PC-9 (cell line): Measurements from ENCODE around the gene RAET1L. TPM values are rescaled to one million over a fixed set of nuclear protein-coding genes. Genes with fewer than 3 reads are reported as not detected.
"Not testable (repeated sequence)": the region's sequence is repeated elsewhere in the genome, so short reads cannot be mapped to it uniquely, and the experiment has no call there.

Experiments
- BruUV-seq: library from RNA; stranded (reverse); fragments of 400-500 nt; replicated peaks from 2 replicates; lab custom pipeline; 2021; lab: Mats Ljungman, UMichigan
- CTCF ChIA-PET: fragments of 300-600 bp; sonication (Branson Sonifier 250); formaldehyde crosslinking; loops from one replicate; lab custom pipeline; 2022; ENCODE audit warnings: antibody characterized with exemption; lab: Charles Lee
- POLR2A ChIA-PET: fragments of 300-600 bp; sonication (Branson Sonifier 250); formaldehyde crosslinking; loops from one replicate; lab custom pipeline; 2022; ENCODE audit warnings: antibody characterized with exemption; ENCODE audit not compliant: unreplicated experiment; lab: Charles Lee
- DNase-seq, 2 experiments: peaks; one replicate each; pipeline versions ENCODE4 v3.0.0 to v3.0.0-alpha.2; 2015 to 2022; ENCODE audit warnings: mixed read lengths in 1 of 2
- H2AFZ ChIP-seq: fragments of 200-600 bp; sonication (generic); 2 replicates; pipeline ENCODE4 v1.8.1; 2017; ENCODE audit warnings: antibody characterized with exemption
- H3F3A ChIP-seq: fragments of 200-600 bp; sonication (generic); 2 replicates; pipeline ENCODE4 v1.8.1; 2017; ENCODE audit warnings: antibody characterized with exemption, mild to moderate bottlenecking, low read depth; ENCODE audit not compliant: insufficient read depth
- H3K27ac ChIP-seq: fragments of 200-600 bp; sonication (generic); 2 replicates; pipeline ENCODE4 v1.6.1; 2016; ENCODE audit warnings: mixed run types
- H3K27me3 ChIP-seq: fragments of 200-600 bp; sonication (generic); 2 replicates; pipeline ENCODE4 v1.6.1; 2016; ENCODE audit warnings: low read depth, mixed run types; ENCODE audit not compliant: insufficient read depth
- H3K36me3 ChIP-seq: fragments of 200-600 bp; sonication (generic); 2 replicates; pipeline ENCODE4 v1.6.1; 2016; ENCODE audit warnings: low read depth, mixed run types
- H3K4me1 ChIP-seq: fragments of 200-600 bp; sonication (generic); replicated peaks from 2 replicates; pipeline ENCODE4 v1.6.1; 2016; ENCODE audit warnings: mixed run types; ENCODE audit not compliant: insufficient read depth
- H3K4me2 ChIP-seq: fragments of 200-600 bp; sonication (generic); 2 replicates; pipeline ENCODE4 v1.6.1; 2017; ENCODE audit warnings: mixed run types
- H3K4me3 ChIP-seq: fragments of 200-600 bp; sonication (generic); 2 replicates; pipeline ENCODE4 v1.6.1; 2016; ENCODE audit warnings: mixed run types
- H3K79me2 ChIP-seq: fragments of 200-600 bp; sonication (generic); 2 replicates; pipeline ENCODE4 v1.6.1; 2017; ENCODE audit warnings: low read depth, mixed run types
- H3K9me2 ChIP-seq: fragments of 200-600 bp; sonication (generic); 2 replicates; pipeline ENCODE4 v1.8.1; 2017; ENCODE audit warnings: mild to moderate bottlenecking; ENCODE audit not compliant: insufficient read depth
- H3K9me3 ChIP-seq: fragments of 200-600 bp; sonication (generic); 2 replicates; pipeline ENCODE4 v1.8.1; 2016; ENCODE audit warnings: low read depth; ENCODE audit not compliant: insufficient read depth
- H4K20me1 ChIP-seq: fragments of 200-600 bp; sonication (generic); 2 replicates; pipeline ENCODE4 v1.8.1; 2017; ENCODE audit not compliant: insufficient read depth
- CTCF ChIP-seq: fragments of 200-600 bp; sonication (generic); conservative IDR thresholded peaks from 2 replicates; pipeline ENCODE4 v1.6.1; 2017; ENCODE audit warnings: mixed run types, antibody characterized with exemption, mild to moderate bottlenecking, moderate library complexity
- EZH2 ChIP-seq: fragments of 200-600 bp; sonication (generic); IDR thresholded peaks from 2 replicates; pipeline ENCODE4 v1.8.0; 2017; ENCODE audit warnings: antibody characterized with exemption, low read depth
- intact Hi-C: fragments of 100-400 bp; cut with micrococcal nuclease; formaldehyde crosslinking; loops from one replicate; pipeline ENCODE4 v1.10.0; 2022; ENCODE audit not compliant: unreplicated experiment
- total RNA-seq: library from RNA; stranded (reverse); gene quantifications from 2 replicates; pipeline ENCODE4 v1.2.3, GENCODE V29; 2021

The RAET1L gene
- total RNA-seq, 1 experiment from 2014 or later, result 1.2 TPM

- H3F3A ChIP-seq, result no peaks in the 10 kb centered on the region
- H3K79me2 ChIP-seq, result no peaks in the 10 kb centered on the region
- no peak overlapping the region for H2AFZ ChIP-seq
- TF ChIP-seq EZH2, result no peak
- TF ChIP-seq CTCF, result no peak
- no peaks in the 10 kb centered on the region; the same call in 1 of the 2 replicates for H3K27me3 ChIP-seq
- BruUV-seq, result no TSS peak
- H3K4me1 ChIP-seq, result no peaks in the 10 kb centered on the region
- no peaks in the 10 kb centered on the region for H4K20me1 ChIP-seq
- H3K27ac ChIP-seq, result no peak overlapping the region
- POLR2A ChIA-PET, result no interaction called here
- no peak overlapping the region for H3K4me2 ChIP-seq
- H3K4me3 ChIP-seq, result no peak overlapping the region
- H3K9me2 ChIP-seq, result no peaks in the 10 kb centered on the region
- no peaks in the 10 kb centered on the region for H3K36me3 ChIP-seq
- DNase-seq, result no peak
- no peaks in the 10 kb centered on the region for H3K9me3 ChIP-seq
- CTCF ChIA-PET, result no interaction called here
- intact Hi-C loops, result no loop called here
Observed at GRCh38 chr6:149975400-149975799, 49.9 kb downstream of the RAET1L start.

GRCh38 chr6:149974825-149975224 lies 50.5 kb downstream of the RAET1L start:
- ChIA-PET CTCF (no interaction called here), POLR2A (no interaction called here)
- Histone ChIP-seq H4K20me1 (no peaks in the 10 kb centered on the region), H3K27me3 (no peaks in the 10 kb centered on the region; the same call in 1 of the 2 replicates), H3K4me1 (no peaks in the 10 kb centered on the region), H3K27ac (no peak overlapping the region), H3F3A (no peaks in the 10 kb centered on the region), H3K9me3 (no peaks in the 10 kb centered on the region), H3K4me3 (no peak overlapping the region), H3K9me2 (no peaks in the 10 kb centered on the region), H3K4me2 (no peak overlapping the region), H3K36me3 (no peaks in the 10 kb centered on the region), H2AFZ (no peak overlapping the region), H3K79me2 (no peaks in the 10 kb centered on the region)
- no peak for DNase-seq
- intact Hi-C loops, result no loop called here
- no TSS peak for BruUV-seq
- TF ChIP-seq EZH2, result no peak
- no peak for TF ChIP-seq CTCF

GRCh38 chr6:149974394-149974793 lies 50.9 kb downstream of the RAET1L start:
- H3K79me2 ChIP-seq, POLR2A ChIA-PET, CTCF ChIA-PET, DNase-seq, H3K36me3 ChIP-seq, BruUV-seq, H3K27ac ChIP-seq, H3K9me2 ChIP-seq, H2AFZ ChIP-seq, H3K4me1 ChIP-seq, H3K4me2 ChIP-seq, H3K4me3 ChIP-seq, H3F3A ChIP-seq, H3K9me3 ChIP-seq, intact Hi-C loops, H3K27me3 ChIP-seq, H4K20me1 ChIP-seq: not testable (repeated sequence)

- H2AFZ ChIP-seq, result no peak overlapping the region
- no peaks in the 10 kb centered on the region for H3K9me2 ChIP-seq
- CTCF ChIA-PET, result no interaction called here
- no peaks in the 10 kb centered on the region for H3K36me3 ChIP-seq
- H3K4me1 ChIP-seq, result no peaks in the 10 kb centered on the region
- H3K4me3 ChIP-seq, result no peak overlapping the region
- no peak overlapping the region for H3K4me2 ChIP-seq
- no peak overlapping the region for H3K27ac ChIP-seq
- no peaks in the 10 kb centered on the region for H3K9me3 ChIP-seq
- DNase-seq, result no peak
- POLR2A ChIA-PET, result no interaction called here
- H3F3A ChIP-seq, result no peaks in the 10 kb centered on the region
- no TSS peak for BruUV-seq
- H3K79me2 ChIP-seq, result no peaks in the 10 kb centered on the region
- intact Hi-C loops, result no loop called here
- no peaks in the 10 kb centered on the region; the same call in 1 of the 2 replicates for H3K27me3 ChIP-seq
- no peaks in the 10 kb centered on the region for H4K20me1 ChIP-seq
- TF ChIP-seq CTCF (no peak), EZH2 (no peak)
Observed at GRCh38 chr6:149969635-149970034, 55.7 kb downstream of the RAET1L start.

GRCh38 chr6:149968909-149969308 lies 56.4 kb downstream of the RAET1L start:
- CTCF ChIA-PET, H3K9me3 ChIP-seq, H3K79me2 ChIP-seq, H3K4me1 ChIP-seq, intact Hi-C loops, H3F3A ChIP-seq, H2AFZ ChIP-seq, DNase-seq, H3K4me3 ChIP-seq, POLR2A ChIA-PET, H3K4me2 ChIP-seq, H3K27me3 ChIP-seq, BruUV-seq, H3K9me2 ChIP-seq, H4K20me1 ChIP-seq, H3K27ac ChIP-seq, H3K36me3 ChIP-seq: not testable (repeated sequence)
